Right kidney (tissue), 1 donor: ENCODE data around the gene YIF1B.

Experiments used
- DNase-seq: peaks from one replicate; pipeline ENCODE4 v3.0.0-alpha.2; 2016

YIF1B gene

DNA sequence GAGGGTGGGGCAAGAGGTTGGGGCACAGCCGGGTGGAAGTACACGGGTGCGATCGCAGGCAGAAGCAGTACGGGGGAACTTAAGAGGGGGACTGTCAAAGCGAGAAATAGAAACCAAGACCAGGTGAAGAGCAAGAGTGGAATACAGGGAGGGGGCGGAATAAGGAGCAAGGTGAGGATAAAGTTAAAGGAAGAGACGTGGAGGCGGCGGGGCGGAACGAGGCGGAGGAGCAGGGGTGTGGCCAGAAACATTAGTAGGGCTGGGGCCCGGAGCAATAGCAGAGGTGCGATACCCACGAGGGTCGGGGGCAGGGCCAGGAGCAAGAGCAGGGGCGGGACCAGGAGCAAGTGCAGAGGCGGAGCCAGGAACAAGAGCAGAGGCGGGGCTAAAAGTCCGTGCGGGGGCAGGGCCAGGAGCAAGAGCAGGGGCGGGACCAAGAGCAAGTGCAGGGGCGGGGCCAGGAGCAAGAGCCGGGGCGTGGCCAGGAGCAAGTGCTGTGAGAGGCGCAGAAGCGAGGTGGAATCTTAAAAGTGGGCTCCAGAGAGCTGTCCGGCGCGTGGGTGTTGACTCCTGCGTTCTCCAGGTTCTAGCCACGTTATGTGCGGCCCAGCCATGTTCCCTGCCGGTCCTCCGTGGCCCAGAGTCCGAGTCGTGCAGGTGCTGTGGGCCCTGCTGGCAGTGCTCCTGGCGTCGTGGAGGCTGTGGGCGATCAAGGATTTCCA is 21.1 kb upstream of the YIF1B start:
- peak; percentile 86 for DNase-seq

DNA sequence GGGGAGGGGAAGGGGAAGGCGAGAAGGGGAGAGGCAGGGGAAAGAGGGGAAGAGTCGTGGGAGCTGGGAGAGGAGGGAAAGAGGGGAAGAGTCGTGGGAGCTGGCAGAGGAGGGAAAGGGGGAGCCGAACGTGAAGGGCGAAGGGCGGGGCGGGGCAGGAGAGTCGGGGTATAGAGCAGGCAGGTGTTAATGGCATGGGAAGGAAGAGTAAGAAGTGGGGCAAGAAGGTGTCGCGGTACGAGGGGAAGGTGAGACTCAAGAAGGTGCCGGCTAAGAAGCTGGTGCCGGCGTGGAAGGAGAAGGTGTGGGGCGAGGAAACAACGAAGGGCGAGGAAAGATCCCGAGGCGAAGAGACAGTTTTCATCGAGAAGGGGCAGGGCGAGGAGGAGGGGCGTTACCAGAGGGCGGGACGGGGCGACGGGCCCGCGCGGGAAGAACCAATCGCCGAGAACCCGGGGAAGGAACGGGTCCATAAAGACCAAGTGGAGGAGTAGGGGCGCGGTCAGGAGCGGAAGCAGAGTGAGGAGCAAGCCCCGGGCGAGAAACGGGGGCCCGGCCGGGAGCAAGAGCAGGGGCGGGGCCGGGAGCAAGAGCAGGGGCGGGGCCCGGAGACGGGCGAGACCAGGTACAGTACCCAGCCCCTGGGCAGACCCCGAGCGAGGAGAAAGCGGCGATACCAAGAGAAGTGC is 20.3 kb upstream of the YIF1B start:
- peak; percentile 87 for DNase-seq

DNA sequence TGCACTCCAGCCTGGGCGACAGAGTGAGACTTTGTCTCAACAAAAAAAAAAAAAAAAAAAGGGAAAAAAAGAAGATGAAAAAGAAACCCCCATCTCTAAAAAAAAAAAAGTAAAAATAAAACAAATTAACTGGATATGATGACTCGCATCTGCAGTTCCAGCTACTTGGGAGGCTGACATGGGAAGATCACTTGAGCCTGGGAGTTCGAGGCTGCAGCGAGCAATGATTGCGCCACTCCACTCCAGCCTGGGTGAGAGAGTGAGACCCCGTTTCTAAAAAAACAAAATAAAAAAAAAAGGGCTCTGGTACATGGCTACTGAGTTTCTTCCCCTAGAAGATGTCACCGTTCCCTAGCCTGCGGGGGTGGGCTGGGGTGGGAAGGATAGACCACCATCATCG is 17.5 kb upstream of the YIF1B start:
- no peak for DNase-seq

DNA sequence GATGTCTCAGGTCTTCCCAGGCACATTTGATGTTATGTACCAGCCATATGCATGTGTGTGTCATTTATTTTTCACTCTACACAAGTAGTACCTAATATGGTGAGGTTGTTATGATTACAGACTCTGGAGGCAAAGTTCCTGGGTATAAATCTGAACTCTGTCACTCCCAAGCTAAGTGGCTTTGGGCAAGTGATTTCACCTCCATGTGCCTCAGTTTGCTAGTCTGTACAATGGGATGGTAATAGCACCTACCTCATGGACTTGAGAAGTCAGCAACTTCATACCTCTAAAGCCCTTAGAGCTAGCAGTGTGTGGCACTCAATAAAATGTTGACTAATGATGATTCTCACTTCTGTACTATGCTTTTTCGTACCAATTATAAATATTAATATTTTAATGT is 16.0 kb upstream of the YIF1B start:
- no peak for DNase-seq

DNA sequence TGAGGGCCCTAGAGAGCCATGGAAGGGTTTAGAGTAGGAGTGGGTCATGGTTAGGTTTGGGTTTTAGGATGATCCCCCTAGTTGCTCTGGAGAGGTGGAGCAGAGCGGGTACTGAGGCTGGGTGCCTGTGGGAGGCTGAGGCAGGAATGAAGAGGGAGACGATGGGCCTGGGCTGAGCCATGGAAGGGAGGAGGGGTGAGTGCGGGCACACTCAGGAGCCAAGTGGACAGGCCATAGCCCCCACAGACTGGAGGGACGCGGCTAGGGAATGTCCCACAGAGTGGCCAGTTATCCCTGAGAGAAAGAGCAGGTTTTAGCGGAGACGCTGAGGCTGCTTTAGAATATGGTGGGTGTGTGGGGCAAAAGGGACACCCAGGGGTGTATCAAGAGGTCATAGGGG is 13.9 kb upstream of the YIF1B start:
- DNase-seq: no peak

DNA sequence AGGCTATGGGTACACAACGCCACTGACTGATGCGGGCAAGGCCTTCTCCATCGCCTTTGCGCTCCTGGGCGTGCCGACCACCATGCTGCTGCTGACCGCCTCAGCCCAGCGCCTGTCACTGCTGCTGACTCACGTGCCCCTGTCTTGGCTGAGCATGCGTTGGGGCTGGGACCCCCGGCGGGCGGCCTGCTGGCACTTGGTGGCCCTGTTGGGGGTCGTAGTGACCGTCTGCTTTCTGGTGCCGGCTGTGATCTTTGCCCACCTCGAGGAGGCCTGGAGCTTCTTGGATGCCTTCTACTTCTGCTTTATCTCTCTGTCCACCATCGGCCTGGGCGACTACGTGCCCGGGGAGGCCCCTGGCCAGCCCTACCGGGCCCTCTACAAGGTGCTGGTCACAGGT is 10.8 kb upstream of the YIF1B start:
- no peak for DNase-seq

DNA sequence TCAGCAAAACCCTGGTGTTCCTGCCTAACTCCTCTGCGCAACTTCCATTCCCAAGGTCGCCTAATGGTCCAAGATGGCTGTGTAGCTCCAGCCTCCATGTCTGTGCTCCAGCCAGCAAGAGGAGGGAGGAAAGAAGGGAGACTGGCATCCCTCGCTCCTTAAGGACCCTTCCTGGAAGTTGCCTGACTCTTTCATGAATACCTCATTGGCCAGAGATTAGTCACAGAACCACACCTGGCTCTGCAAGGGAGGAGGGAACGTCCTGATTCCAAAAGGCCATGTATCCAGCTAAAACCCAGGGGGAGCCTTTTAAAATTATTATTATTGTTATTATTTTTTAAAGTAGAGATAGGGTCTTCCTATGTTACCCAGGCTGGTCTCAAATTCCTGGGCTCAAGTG is 8.7 kb upstream of the YIF1B start:
- no peak for DNase-seq

DNA sequence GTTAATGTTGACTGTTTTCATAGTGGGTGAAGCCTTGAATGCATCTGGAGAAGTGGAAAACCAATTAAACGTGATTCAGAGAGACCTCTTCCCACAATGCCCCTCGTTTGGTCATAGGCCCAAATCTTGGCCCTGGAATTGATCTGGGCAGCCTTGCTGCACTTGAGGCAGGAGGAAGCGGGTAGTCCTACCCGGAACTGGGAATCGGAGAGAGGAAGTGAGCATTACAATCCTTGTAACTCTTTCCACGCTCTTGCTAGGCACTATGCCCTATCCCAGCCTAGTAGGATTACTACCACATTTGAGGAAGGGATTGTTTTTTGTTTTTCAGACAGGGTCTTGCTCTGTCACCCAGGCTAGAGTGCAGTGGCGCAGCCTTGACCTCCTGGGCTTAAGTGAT is 7.5 kb upstream of the YIF1B start:
- no peak for DNase-seq

DNA sequence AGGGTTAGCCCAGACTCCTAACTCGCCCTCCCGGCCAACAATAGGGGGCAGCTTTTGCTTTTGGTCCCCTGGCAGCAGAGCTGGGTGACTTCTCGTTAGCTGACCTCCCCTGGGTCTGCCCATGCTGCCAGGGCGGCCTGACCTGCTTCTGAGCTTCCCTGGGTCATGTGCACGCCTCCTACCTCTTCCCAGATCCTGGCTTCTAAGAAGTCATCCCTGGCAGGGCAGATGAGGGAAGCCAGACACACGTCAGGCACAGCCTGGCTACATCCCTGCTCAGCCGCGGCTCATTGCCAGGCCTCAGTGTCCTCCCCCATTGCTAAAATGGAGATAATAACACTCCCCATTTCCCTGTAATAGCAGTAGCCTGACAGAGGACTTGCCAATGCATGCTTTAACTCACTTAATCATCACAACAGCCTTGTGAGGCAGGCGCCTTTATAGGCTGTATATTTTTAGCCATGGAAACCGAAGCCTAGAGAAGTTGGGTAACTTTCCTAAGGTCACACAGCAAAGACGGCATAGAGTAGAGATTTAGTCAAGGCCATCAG is 6.0 kb upstream of the YIF1B start:
- DNase-seq: no peak

DNA sequence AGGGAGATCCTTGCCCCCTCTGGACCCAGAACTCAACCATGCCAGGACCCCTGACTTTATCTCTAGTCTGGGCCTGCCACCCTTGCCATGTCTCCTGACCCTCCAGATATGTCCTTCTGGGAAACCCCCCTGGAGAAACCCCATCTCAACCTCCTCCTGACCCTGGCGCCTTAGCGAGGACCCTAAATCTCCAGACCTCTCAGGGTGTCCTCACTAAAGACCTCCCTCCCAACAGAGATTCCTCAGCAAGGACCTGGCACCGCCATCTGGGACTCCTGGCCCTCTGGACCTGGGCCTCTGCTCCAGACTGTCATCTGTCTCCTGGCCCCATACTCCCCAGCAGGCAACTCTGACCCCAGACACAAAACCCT is 5.2 kb upstream of the YIF1B start:
- no peak for DNase-seq

DNA sequence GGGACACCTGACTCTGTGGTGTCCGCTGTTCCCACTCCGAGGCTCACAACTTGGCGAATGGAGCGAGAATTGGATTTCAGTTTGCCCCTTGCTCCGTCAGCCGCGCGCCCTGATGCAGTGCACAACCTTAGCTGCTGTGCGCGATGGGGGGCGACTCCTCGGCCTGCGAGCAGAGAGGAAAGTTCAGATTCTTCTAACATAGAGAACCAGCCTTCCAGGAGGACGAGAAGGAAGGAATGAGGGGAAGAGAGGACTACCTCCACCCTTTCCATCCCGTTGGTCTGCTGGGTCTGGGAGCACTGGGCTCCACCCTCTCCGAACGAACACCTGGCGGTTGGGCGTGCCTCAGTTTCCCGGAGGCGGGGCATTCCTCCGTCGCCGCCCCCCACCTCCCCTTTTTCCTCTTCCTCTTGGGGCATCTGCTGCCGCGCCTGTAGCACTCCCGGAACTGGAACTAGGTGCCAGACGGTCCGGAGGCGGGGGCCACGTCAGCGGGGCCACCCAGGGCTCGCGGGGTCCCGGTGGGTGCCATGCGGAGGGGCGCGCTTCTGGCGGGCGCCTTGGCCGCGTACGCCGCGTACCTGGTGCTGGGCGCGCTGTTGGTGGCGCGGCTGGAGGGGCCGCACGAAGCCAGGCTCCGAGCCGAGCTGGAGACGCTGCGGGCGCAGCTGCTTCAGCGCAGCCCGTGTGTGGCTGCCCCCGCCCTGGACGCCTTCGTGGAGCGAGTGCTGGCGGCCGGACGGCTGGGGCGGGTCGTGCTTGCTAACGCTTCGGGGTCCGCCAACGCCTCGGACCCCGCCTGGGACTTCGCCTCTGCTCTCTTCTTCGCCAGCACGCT is 3.9 kb upstream of the YIF1B start, which contains the start of gene KCNK6:
Gene KCNK6 (plus strand): TSS at position 425 of the 838 bp plus-strand sequence. CDS start 106 bp downstream, at position 531.
- DNase-seq: peak; percentile 79

DNA sequence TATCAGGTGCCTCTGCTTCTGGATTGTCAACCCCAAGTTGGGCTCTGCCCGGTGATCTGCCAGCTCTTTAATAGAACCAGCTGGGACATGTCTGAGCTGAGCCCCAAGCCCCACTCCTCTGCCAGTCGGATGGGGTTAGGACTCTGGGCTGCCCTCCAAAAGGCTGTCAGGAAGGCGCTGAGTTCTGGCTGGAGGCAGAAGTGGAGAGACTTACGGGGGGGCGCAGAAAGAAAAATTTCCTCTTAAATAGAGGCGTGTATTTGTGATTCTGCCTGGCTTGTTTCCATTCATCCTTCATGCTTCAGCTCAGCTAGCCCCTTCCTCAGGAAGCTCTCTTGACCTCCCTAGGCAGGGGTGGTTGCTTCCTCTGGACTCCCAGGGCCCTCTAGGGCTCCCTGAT is 2.9 kb upstream of the YIF1B start:
- DNase-seq: no peak

DNA sequence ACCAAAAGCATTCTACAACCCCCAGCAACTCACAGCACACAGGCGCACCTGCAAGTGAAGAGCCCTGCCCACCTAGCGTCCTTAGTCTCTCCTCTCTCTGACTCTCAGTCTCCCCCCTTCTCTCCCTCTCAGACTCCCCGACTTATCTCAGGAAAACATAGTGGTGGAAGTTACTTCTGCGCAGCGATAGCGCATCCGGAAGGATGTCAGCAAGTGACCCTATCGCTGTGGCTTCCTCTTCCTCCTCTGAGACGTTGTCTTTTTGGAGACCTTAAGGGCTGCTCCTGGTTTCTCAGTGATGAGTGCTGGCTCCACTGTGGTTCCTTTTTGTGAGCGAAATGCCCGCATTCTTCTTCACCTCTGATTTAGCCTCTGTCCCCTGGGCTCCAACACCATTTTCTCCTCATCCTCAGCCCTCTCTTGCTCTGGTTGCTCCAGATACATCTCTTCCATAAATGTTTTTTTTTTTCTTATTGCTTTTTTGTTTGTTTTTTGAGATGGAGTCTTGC is 1.4 kb upstream of the YIF1B start:
- DNase-seq: no peak

DNA sequence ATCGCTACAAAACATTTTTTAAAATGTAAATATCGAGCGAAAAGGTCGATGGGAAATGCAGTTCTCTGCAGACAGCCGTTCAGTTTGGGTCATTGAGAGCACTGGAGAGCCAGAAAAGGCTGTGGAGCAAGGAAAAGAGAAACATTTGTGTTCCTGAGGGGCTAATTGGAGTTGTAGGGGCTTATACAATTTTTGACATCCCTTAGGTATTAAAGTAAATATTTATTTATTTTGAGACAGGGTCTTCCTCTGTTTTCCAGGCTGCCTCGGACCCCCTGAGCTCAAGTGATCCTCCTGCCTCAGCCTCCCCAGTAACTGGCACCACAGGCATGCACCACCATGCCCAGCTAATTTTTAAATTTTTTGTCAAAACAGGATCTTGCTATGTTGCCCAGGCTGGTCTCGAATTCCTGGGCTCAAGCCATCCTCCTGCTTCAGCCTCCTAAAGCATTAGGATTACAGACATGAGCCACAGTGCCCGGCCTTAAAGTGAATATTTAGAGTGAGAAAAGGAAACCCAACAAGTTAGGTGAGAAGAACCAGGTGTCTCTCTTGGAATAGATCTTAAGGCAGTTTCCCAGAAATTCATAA is 825 bp upstream of the YIF1B start:
- DNase-seq: no peak

DNA sequence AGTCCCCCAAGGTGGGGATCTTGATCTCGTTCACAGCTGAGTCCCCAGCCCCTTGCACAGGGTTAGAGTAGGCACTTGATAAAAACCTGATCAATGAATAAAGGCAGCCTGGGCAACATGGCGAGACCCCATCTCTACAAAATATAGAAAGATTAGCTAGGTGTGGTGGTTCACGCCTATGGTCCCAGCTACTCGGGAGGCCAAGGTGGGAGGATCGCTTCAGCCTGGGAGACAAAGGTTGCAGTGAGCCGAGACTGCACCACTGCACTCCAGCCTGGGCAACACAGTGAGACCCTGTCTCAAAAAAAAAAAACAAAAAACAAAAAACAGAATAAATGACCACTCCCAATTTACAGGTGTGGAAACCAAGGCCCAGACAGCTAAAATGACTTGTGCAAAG is 4.8 kb downstream of the YIF1B start:
- DNase-seq: no peak

DNA sequence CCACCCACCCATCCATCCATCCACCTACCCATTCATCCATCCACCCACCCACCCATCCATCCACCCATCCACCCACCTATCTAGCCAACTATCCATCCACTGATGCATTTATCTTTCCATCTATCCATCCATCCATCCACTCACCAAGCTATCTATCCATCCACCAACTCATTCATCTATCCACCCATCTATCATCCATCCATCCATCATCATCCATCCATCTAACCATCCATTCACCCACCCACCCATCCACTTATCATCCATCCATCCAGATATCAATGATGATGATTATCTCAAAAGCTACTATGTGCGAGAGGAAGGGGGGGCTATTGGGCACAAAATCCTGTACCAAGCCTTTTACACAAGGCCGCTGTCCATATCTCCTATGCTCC is 5.5 kb downstream of the YIF1B start:
- DNase-seq: no peak

DNA sequence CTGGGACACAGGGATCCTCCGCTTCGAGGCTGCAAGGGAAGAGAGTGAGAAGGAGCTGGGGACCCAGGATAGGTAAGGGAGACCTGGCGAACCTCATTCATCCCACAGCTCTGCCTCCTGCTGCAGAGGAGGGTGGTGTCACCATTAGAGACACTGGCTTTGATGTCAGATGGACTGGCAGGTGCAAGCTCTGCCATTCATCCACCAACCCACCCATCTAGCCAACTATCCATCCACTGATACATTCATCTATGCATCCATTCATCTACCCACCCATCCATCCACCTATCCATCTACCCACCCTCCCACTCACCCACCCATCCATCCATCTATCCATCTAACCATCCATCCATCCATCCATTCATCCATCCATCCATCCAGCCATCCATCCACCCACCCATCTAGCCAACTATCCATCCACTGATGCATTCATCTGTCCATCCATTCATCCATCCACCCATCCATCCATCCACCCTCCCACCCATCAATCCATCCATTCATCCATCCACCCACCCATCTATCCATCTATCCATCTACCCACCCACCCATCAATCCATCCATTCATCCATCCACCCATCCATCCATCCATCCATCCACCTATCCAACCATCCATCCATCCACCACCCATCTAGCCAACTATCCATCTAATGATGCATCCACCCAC is 6.0 kb downstream of the YIF1B start:
- DNase-seq: no peak

DNA sequence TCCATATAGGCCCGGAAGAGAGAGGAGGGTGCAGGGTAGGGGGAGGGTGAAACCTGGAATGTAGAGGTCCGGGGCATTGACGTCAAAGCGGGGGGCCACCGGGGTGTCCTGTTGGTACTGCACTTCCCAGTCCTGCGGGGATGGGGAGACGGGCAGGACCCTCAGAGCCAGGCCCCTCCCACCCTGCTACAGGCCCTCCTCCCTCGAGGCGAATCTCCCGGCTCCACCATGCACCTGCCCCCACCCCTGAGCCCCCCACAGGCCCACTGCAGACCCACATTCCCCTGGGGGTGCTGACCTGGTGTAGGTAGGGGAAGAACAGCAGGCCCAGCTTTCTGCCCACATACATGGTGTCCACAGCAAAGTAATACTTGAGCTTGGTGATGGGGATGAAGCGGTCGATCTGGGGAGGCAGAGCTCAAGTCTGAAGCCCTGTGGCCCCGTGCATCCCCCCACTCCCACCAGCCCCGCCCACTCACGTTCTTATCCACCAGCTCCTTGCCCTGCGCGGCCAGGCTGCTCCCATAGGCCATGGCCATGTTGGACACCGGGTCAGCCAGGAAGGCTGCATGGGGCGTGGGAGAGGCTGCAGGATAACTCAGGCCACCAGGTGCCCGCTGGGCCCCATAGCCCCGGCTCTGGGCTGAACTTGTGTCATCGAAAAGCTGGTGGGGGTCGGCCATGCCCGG is 6.7 kb downstream of the YIF1B start:
- no peak for DNase-seq

DNA sequence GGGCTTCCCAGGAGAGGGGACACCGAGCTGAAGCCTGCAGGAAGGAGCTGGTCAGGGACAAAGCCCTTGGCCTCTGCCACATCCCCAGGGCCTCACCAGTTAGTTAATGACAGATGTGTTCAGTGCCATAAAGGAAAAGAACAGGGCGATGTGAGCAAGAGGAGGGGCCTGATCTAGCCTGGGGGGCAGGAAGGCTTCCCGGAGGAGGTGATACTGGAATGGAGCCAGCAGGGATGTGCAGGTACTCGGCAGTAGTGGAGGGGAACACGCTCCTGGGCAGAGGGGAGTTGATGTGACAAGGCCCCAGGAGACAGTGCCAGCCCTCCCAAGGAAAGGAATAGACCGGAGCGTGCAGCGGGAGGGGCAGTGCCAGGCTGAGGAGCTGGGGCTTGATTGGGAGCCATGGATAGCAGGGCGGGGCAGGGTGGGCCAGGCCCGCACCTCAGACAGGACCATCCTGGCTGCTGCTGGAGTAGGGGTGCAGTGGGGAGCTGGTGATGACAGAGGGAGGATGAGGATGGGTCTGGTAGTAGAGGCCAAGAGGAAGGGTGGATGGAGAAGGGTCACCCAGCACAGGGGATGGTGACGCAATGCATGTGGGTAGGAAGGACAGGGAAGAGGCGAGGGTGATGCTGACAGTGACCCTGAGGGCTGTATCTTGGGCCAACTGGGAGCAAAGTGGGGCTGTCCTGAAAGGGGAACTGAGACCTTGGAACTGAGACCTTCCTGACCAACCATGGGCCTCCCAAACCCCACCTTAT is 7.6 kb downstream of the YIF1B start:
- no peak for DNase-seq

DNA sequence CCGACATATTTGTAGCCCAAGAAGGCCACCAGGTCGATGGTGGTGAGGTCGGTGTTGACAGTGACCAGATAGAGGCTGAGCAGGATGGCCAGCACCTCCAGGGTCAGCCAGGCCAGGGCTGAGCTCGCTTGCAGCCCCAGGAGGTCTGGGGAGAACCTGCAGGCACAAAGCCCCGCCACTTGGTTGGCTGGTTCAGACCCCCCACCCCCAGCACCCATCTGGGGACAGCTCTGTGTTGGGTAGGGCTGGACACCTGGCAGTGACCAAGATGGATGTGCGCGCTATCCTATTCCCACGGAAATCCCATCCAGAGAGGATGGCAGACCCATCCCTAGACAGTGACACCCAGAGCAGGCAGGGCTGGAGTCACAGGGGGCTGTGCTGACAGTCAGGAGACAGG is 8.2 kb downstream of the YIF1B start:
- no peak for DNase-seq
